22Rv1 (cell line): ENCODE data around the gene CCL2.

ENCODE experiments used
- H3K27ac ChIP-seq: fragments of 450-650 bp; 2 replicates; pipeline ENCODE4 v1.5.1; 2017
- CTCF ChIP-seq: fragments of 450-650 bp; IDR thresholded peaks from 2 replicates; pipeline ENCODE4 v1.5.1; 2017; ENCODE audit warnings: mild to moderate bottlenecking
- ZFX ChIP-seq: fragments of 450-650 bp; IDR thresholded peaks from 2 replicates; pipeline ENCODE4 v1.6.1; 2017; ENCODE audit warnings: antibody characterized with exemption, borderline replicate concordance

The CCL2 gene

GRCh38 chr17:34303606-34304005, 48.5 kb downstream of the CCL2 start:
- TF ChIP-seq CTCF (no peak), ZFX (no peak)
- H3K27ac ChIP-seq: no peak overlapping the region

GRCh38 chr17:34305061-34305460, 50.0 kb downstream of the CCL2 start:
- TF ChIP-seq CTCF: no peak
- no peak for TF ChIP-seq ZFX

GRCh38 chr17:34305606-34306005, 50.5 kb downstream of the CCL2 start:
- no peak overlapping the region for H3K27ac ChIP-seq
- TF ChIP-seq ZFX (no peak), CTCF (no peak)

More at GRCh38 chr17:34305061-34305460, 50.0 kb downstream of the CCL2 start:
- H3K27ac ChIP-seq: no peak overlapping the region

GRCh38 chr17:34306466-34306865, 51.4 kb downstream of the CCL2 start:
- TF ChIP-seq CTCF (no peak), ZFX (no peak)
- no peak overlapping the region for H3K27ac ChIP-seq
